ENCODE data around the gene ARHGAP9.

ARHGAP9 gene

GRCh38 chr12:57487597-57488401, 8.1 kb upstream of the ARHGAP9 start, which contains the start of gene MARS1:
MARS1 (plus strand) TSS chr12:57488068; CDS start chr12:57488091, 23 bp downstream.
- Histone ChIP-seq H3K27me3 (replicated peaks; ENCODE audit: insufficient read depth, low read length) (no peaks in the 10 kb centered on the region), H3K4me2 (ENCODE audit: low read depth, low read length) (peak within 1 kb of the TSS; percentile 91), H4K20me1 (ENCODE audit: insufficient read depth, low read length) (no peaks in the 10 kb centered on the region), H3F3A (ENCODE audit: insufficient read depth, low read length) (0 out of 2 replicates have a peak, but pooled peaks cover 9% of the 10 kb centered on the region), H3K27ac (ENCODE audit: low read length) (peak within 1 kb of the TSS; percentile 66; the same call in 1 of the 2 replicates), H3K4me3 (ENCODE audit: low read length) (peak within 1 kb of the TSS; percentile 92), H2AFZ (ENCODE audit: low read length) (peak within 1 kb of the TSS; percentile 59), H3K9me2 (replicated peaks; ENCODE audit: insufficient read depth, low read length) (no peaks in the 10 kb centered on the region), H3K9ac (ENCODE audit: low read length) (peak within 1 kb of the TSS; percentile 84), H3K79me2 (ENCODE audit: low read length) (peaks cover 41% of the 10 kb centered on the region), H3K36me3 (replicated peaks; ENCODE audit: insufficient read depth, low read length) (peaks cover 16% of the 10 kb centered on the region; the same call in 1 of the 2 replicates), H3K4me1 (ENCODE audit: low read length) (peaks cover 14% of the 10 kb centered on the region), H3K9me3 (replicated peaks; ENCODE audit: insufficient read depth, low read length) (no peaks in the 10 kb centered on the region)
- DNase-seq, result peak; percentile 98
- no peak for TF ChIP-seq EZH2phosphoT487 (IDR thresholded peaks at IDR 0.05; ENCODE audit: low read length)
- no peak for TF ChIP-seq EZH2 (optimal IDR thresholded peaks at IDR 0.05; ENCODE audit: low read depth, low read length)
- TF ChIP-seq, protein P1, sequence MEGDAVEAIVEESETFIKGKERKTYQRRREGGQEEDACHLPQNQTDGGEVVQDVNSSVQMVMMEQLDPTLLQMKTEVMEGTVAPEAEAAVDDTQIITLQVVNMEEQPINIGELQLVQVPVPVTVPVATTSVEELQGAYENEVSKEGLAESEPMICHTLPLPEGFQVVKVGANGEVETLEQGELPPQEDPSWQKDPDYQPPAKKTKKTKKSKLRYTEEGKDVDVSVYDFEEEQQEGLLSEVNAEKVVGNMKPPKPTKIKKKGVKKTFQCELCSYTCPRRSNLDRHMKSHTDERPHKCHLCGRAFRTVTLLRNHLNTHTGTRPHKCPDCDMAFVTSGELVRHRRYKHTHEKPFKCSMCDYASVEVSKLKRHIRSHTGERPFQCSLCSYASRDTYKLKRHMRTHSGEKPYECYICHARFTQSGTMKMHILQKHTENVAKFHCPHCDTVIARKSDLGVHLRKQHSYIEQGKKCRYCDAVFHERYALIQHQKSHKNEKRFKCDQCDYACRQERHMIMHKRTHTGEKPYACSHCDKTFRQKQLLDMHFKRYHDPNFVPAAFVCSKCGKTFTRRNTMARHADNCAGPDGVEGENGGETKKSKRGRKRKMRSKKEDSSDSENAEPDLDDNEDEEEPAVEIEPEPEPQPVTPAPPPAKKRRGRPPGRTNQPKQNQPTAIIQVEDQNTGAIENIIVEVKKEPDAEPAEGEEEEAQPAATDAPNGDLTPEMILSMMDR (IDR thresholded peaks at IDR 0.05; ENCODE audit: low read length), result peak; percentile 41

DNA sequence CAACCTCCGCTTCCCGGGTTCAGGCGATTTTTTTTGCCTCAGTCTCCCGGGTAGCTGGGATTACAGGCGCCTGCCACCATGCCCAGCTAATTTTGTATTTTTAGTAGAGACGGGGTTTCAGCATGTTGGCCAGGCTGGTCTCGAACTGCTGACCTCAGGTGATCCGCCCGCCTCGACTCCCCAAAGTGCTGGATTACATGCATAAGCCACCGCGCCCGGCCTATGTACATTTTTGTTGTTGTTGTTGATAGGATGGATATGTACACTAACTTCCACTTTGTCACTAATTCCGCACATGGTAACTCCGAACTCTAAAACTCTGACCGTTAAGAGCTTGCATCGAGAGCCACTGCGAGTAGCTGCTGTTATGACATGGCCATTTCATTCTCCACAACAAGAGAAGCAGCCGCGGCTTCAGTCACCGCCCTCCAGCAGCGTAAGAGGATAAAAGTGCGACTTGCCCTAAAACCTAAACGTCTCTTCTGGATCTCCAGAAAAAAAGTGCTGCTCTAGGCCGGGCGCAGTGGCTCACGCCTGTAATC, 7.5 kb upstream of the ARHGAP9 start:
- Histone ChIP-seq H3K4me1 (ENCODE audit: low read length) (peaks cover 14% of the 10 kb centered on the region), H3K27me3 (replicated peaks; ENCODE audit: insufficient read depth, low read length) (no peaks in the 10 kb centered on the region), H4K20me1 (ENCODE audit: insufficient read depth, low read length) (no peaks in the 10 kb centered on the region), H3F3A (ENCODE audit: insufficient read depth, low read length) (0 out of 2 replicates have a peak, but pooled peaks cover 9% of the 10 kb centered on the region), H3K4me3 (ENCODE audit: low read length) (peak overlapping the region; percentile 92), H3K4me2 (ENCODE audit: low read depth, low read length) (peak overlapping the region; percentile 66; the same call in 1 of the 2 replicates), H3K27ac (ENCODE audit: low read length) (no peak overlapping the region), H3K79me2 (ENCODE audit: low read length) (peaks cover 41% of the 10 kb centered on the region), H2AFZ (ENCODE audit: low read length) (peak overlapping the region; percentile 59), H3K9me2 (replicated peaks; ENCODE audit: insufficient read depth, low read length) (no peaks in the 10 kb centered on the region), H3K9me3 (replicated peaks; ENCODE audit: insufficient read depth, low read length) (no peaks in the 10 kb centered on the region), H3K36me3 (replicated peaks; ENCODE audit: insufficient read depth, low read length) (peaks cover 16% of the 10 kb centered on the region; the same call in 1 of the 2 replicates), H3K9ac (ENCODE audit: low read length) (no peak overlapping the region)
- TF ChIP-seq EZH2phosphoT487 (IDR thresholded peaks at IDR 0.05; ENCODE audit: low read length) (no peak), EZH2 (optimal IDR thresholded peaks at IDR 0.05; ENCODE audit: low read depth, low read length) (no peak)
- TF ChIP-seq, protein P1 (IDR thresholded peaks at IDR 0.05; ENCODE audit: low read length), result no peak
- no peak for DNase-seq

- Histone ChIP-seq H3K9me3 (replicated peaks; ENCODE audit: insufficient read depth, low read length) (no peaks in the 10 kb centered on the region), H3K9ac (ENCODE audit: low read length) (no peak overlapping the region), H4K20me1 (ENCODE audit: insufficient read depth, low read length) (no peaks in the 10 kb centered on the region), H3K4me3 (ENCODE audit: low read length) (no peak overlapping the region), H3K4me1 (ENCODE audit: low read length) (peaks cover 14% of the 10 kb centered on the region), H3K4me2 (ENCODE audit: low read depth, low read length) (no peak overlapping the region), H3K27me3 (replicated peaks; ENCODE audit: insufficient read depth, low read length) (no peaks in the 10 kb centered on the region), H3K27ac (ENCODE audit: low read length) (no peak overlapping the region), H3F3A (ENCODE audit: insufficient read depth, low read length) (0 out of 2 replicates have a peak, but pooled peaks cover 9% of the 10 kb centered on the region), H3K9me2 (replicated peaks; ENCODE audit: insufficient read depth, low read length) (no peaks in the 10 kb centered on the region), H3K79me2 (ENCODE audit: low read length) (peaks cover 32% of the 10 kb centered on the region), H2AFZ (ENCODE audit: low read length) (no peak overlapping the region), H3K36me3 (replicated peaks; ENCODE audit: insufficient read depth, low read length) (peaks cover 11% of the 10 kb centered on the region; the same call in 1 of the 2 replicates)
- no peak for DNase-seq
- TF ChIP-seq, protein P1 (IDR thresholded peaks at IDR 0.05; ENCODE audit: low read length), result no peak
- no peak for TF ChIP-seq EZH2phosphoT487 (IDR thresholded peaks at IDR 0.05; ENCODE audit: low read length)
- TF ChIP-seq EZH2 (optimal IDR thresholded peaks at IDR 0.05; ENCODE audit: low read depth, low read length), result no peak
Measured at GRCh38 chr12:57485695-57486094, 6.0 kb upstream of the ARHGAP9 start.

Data from MM.1S (cell line).